Activated CD8-positive, alpha-beta memory T cell treated with anti-CD3 and anti-CD28 coated beads for 36 hours (primary cell): Measurements from ENCODE around the gene SCGB1C2. TPM values are rescaled to one million over a fixed set of nuclear protein-coding genes. Genes with fewer than 3 reads are reported as not detected.
"Not testable (repeated sequence)": the region's sequence is repeated elsewhere in the genome, so short reads cannot be mapped to it uniquely, and the experiment has no call there.

Experiments
- CTCF ChIA-PET: fragments of 350-600 bp; sonication (Branson Sonifier 250); formaldehyde crosslinking; loops from one replicate; lab custom pipeline; 2021; ENCODE audit warnings: antibody characterized with exemption; lab: Charles Lee
- POLR2A ChIA-PET: fragments of 350-600 bp; sonication (Branson Sonifier 250); formaldehyde crosslinking; loops from one replicate; lab custom pipeline; 2021; ENCODE audit warnings: antibody characterized with exemption; lab: Charles Lee
- total RNA-seq, 2 experiments: library from RNA; stranded (reverse); gene quantifications; one replicate each; pipeline ENCODE4 v1.2.3, GENCODE V29; 2021

SCGB1C2 gene
- total RNA-seq, 2 experiments from 2014 or later: not detected

GRCh38 chr17:164303-165235, 27.2 kb downstream of the SCGB1C2 start:
- POLR2A ChIA-PET: no interaction called here

GRCh38 chr17:165939-166338, 28.6 kb downstream of the SCGB1C2 start:
- ChIA-PET POLR2A (no interaction called here), CTCF (interaction anchor here (1.4 kb wide), 1 partner anchor 220 kb away, joined by 3 read pairs; no protein-coding TSS in a partner anchor)

More at GRCh38 chr17:164303-165235, 27.2 kb downstream of the SCGB1C2 start:
- CTCF ChIA-PET: interaction anchor here (0.6 to 1.4 kb wide), 2 partner anchors 221 to 537 kb away, joined by 3 read pairs; no protein-coding TSS in a partner anchor

- POLR2A ChIA-PET, CTCF ChIA-PET: not testable (repeated sequence)
Observed at GRCh38 chr17:168614-169013, 31.2 kb downstream of the SCGB1C2 start.

GRCh38 chr17:170130-170670, 32.8 kb downstream of the SCGB1C2 start:
- ChIA-PET POLR2A (no interaction called here), CTCF (no interaction called here)

GRCh38 chr17:171871-172270, 34.5 kb downstream of the SCGB1C2 start:
- CTCF ChIA-PET: no interaction called here
- POLR2A ChIA-PET: no interaction called here

- CTCF ChIA-PET: no interaction called here
- POLR2A ChIA-PET: no interaction called here
Observed at GRCh38 chr17:172401-172800, 35.0 kb downstream of the SCGB1C2 start.

- ChIA-PET CTCF (no interaction called here), POLR2A (no interaction called here)
Observed at GRCh38 chr17:173166-173911, 36.0 kb downstream of the SCGB1C2 start.

- POLR2A ChIA-PET: no interaction called here
- CTCF ChIA-PET: interaction anchor here (0.7 kb wide), 2 partner anchors 822 to 933 kb away, joined by 3 read pairs; no protein-coding TSS in a partner anchor
Observed at GRCh38 chr17:177155-177554, 39.8 kb downstream of the SCGB1C2 start.

GRCh38 chr17:177762-178161, 40.4 kb downstream of the SCGB1C2 start:
- ChIA-PET CTCF (no interaction called here), POLR2A (no interaction called here)

GRCh38 chr17:178292-179065, 41.1 kb downstream of the SCGB1C2 start:
- ChIA-PET POLR2A (no interaction called here), CTCF (no interaction called here)

- POLR2A ChIA-PET: no interaction called here
- CTCF ChIA-PET: no interaction called here
Observed at GRCh38 chr17:179066-179432, 41.7 kb downstream of the SCGB1C2 start.

- ChIA-PET CTCF (no interaction called here), POLR2A (no interaction called here)
Observed at GRCh38 chr17:179781-180380, 42.5 kb downstream of the SCGB1C2 start.

- ChIA-PET POLR2A (no interaction called here), CTCF (no interaction called here)
Observed at GRCh38 chr17:180381-181244, 43.2 kb downstream of the SCGB1C2 start.

- ChIA-PET CTCF (no interaction called here), POLR2A (no interaction called here)
Observed at GRCh38 chr17:181245-182049, 44.1 kb downstream of the SCGB1C2 start, which contains the start of gene DOC2B. DOC2B (minus strand) TSS chr17:181650; CDS start chr17:181479, 171 bp downstream.

- CTCF ChIA-PET: interaction anchor here (1.2 kb wide), 1 partner anchor 32 kb away, joined by 3 read pairs; no protein-coding TSS in a partner anchor
- POLR2A ChIA-PET: no interaction called here
Observed at GRCh38 chr17:182050-182751, 44.8 kb downstream of the SCGB1C2 start.

GRCh38 chr17:183021-183420, 45.7 kb downstream of the SCGB1C2 start:
- CTCF ChIA-PET: interaction anchor here (1.2 kb wide), 1 partner anchor 33 kb away, joined by 3 read pairs; no protein-coding TSS in a partner anchor
- POLR2A ChIA-PET: no interaction called here
